Thyroid gland (tissue), 4 donors: Measurements from ENCODE around the gene ELOVL7. TPM values are rescaled to one million over a fixed set of nuclear protein-coding genes. Genes with fewer than 3 reads are reported as not detected.

Source experiments
- DNase-seq, 2 donors: peaks; one replicate each; pipeline ENCODE4 v3.0.0-alpha.2; 2019
- H3K27ac ChIP-seq, 3 donors: fragments of 200-600 bp; sonication (generic); 1 replicate in 2 of 3; 2 replicates in 1 of 3; pipeline ENCODE4 v1.5.1; 2016 to 2019; ENCODE audit warnings: mild to moderate bottlenecking in 1 of 3, moderate library complexity in 1 of 3
- H3K27me3 ChIP-seq: fragments of 200-600 bp; sonication (generic); one replicate; pipeline ENCODE4 v1.5.1; 2019
- H3K36me3 ChIP-seq, 2 donors: fragments of 200-600 bp; sonication (generic); one replicate each; pipeline ENCODE4 v1.5.1; 2016 to 2019
- H3K4me1 ChIP-seq, 2 donors: fragments of 200-600 bp; sonication (generic); one replicate each; pipeline ENCODE4 v1.5.1; 2017 to 2019
- H3K4me3 ChIP-seq, 3 donors: fragments of 200-600 bp; sonication (generic); replicated peaks in 1 of 3; 1 replicate in 2 of 3; 2 replicates in 1 of 3; pipeline ENCODE4 v1.5.1; 2016; ENCODE audit warnings: mild to moderate bottlenecking in 1 of 3
- H3K9me3 ChIP-seq: fragments of 200-600 bp; sonication (generic); one replicate; pipeline ENCODE4 v1.5.1; 2017
- CTCF ChIP-seq, 6 experiments: fragments of 200-600 bp in 3 of 6; fragments of 450-650 bp in 3 of 6; sonication (generic) in 3 of 6; IDR thresholded peaks; one replicate each; pipeline ENCODE4 v1.5.1; 2016 to 2019; ENCODE audit warnings: antibody characterized with exemption in 6 of 6, mild to moderate bottlenecking in 2 of 6, inconsistent platforms in 1 of 6, moderate library complexity in 1 of 6
- POLR2A ChIP-seq, 2 donors: fragments of 450-650 bp; IDR thresholded peaks; one replicate each; pipeline ENCODE4 v1.6.1; 2017; ENCODE audit warnings: antibody characterized with exemption in 2 of 2, mild to moderate bottlenecking in 2 of 2, moderate library complexity in 1 of 2
- WGBS, 2 donors: methylation state at CpG; one replicate each; pipeline ENCODE4 v1.1.5; 2017; 5-methylcytosine and 5-hydroxymethylcytosine counted together
- intact Hi-C: fragments of 100-400 bp; cut with DNase I; formaldehyde crosslinking; loops from one replicate; pipeline ENCODE4 v1.15.1; 2023
- total RNA-seq, 4 donors: library from RNA; depleted of rRNA; stranded (reverse); fragments of >200 nt; gene quantifications; one replicate each; pipeline ENCODE4 v1.2.3, GENCODE V29; 2016

ELOVL7 gene
- total RNA-seq, 4 donors from 2014 or later = 15.2 to 52.2 (median 22.7) TPM

- DNase-seq = no peak
- no peak overlapping the region for H3K4me3 ChIP-seq
- 91 to 93% methylated on average over 5 of the region's 5 CpGs for WGBS, 2 donors
- H3K4me1 ChIP-seq = no peaks in the 10 kb centered on the region
- intact Hi-C loops = no loop called here
- H3K27ac ChIP-seq = no peak overlapping the region
- H3K27me3 ChIP-seq = no peaks in the 10 kb centered on the region
- TF ChIP-seq CTCF (IDR thresholded peaks at IDR 0.05) (no peak), POLR2A (IDR thresholded peaks at IDR 0.05) (no peak)
- no peaks in the 10 kb centered on the region for H3K36me3 ChIP-seq
- H3K9me3 ChIP-seq = no peaks in the 10 kb centered on the region
These were observed 89.6 kb downstream of the ELOVL7 start for GRCh38 chr5:60754495-60754894.

- Histone ChIP-seq H3K4me3 (no peak overlapping the region), H3K4me1 (no peaks in the 10 kb centered on the region), H3K36me3 (no peaks in the 10 kb centered on the region), H3K27me3 (no peaks in the 10 kb centered on the region), H3K9me3 (no peaks in the 10 kb centered on the region), H3K27ac (no peak overlapping the region)
- intact Hi-C loops = no loop called here
- DNase-seq = no peak
- TF ChIP-seq CTCF (IDR thresholded peaks at IDR 0.05) (no peak), POLR2A (IDR thresholded peaks at IDR 0.05) (no peak)
- WGBS, 2 donors = 97 to 100% methylated on average over 3 to 6 of the region's 6 CpGs
These were observed 99.4 kb downstream of the ELOVL7 start for GRCh38 chr5:60744682-60745081.

- TF ChIP-seq CTCF (IDR thresholded peaks at IDR 0.05) (no peak), POLR2A (IDR thresholded peaks at IDR 0.05) (no peak)
- Histone ChIP-seq H3K9me3 (no peaks in the 10 kb centered on the region), H3K4me3 (no peak overlapping the region), H3K27me3 (no peaks in the 10 kb centered on the region), H3K4me1 (no peaks in the 10 kb centered on the region), H3K36me3 (no peaks in the 10 kb centered on the region), H3K27ac (no peak overlapping the region)
- DNase-seq = no peak
- WGBS, 2 donors = 91 to 96% methylated on average over 20 to 39 of the region's 40 CpGs
- intact Hi-C loops = no loop called here
These were observed 100.4 kb downstream of the ELOVL7 start for GRCh38 chr5:60743511-60744314.

DNA sequence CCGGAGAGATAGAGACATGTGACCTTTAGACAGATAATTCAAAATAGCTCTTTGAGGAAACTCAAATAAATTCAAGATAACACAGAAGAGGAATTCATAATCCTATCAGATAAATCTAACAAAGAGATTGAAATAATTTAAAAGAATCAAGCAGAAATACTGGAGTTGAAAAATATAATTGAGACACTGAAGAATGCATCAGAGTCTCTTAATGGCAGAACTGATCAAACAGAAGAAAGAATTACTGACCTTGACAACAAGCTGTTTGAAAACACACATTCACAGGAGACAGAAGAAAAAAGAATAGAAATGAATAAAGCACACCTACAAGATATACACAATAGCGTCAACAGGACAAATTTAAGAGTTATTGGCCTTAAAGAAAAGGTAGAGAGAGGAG, 103.7 kb downstream of the ELOVL7 start:
- no peaks in the 10 kb centered on the region for H3K36me3 ChIP-seq
- H3K27me3 ChIP-seq = no peaks in the 10 kb centered on the region
- intact Hi-C loops = no loop called here
- no peak overlapping the region for H3K4me3 ChIP-seq
- TF ChIP-seq CTCF (IDR thresholded peaks at IDR 0.05) (no peak), POLR2A (IDR thresholded peaks at IDR 0.05) (no peak)
- H3K9me3 ChIP-seq = no peaks in the 10 kb centered on the region
- 96 to 97% methylated on average over 2 of the region's 2 CpGs for WGBS, 2 donors
- no peak for DNase-seq
- H3K4me1 ChIP-seq = no peaks in the 10 kb centered on the region
- no peak overlapping the region for H3K27ac ChIP-seq

GRCh38 chr5:60738933-60739332, 105.1 kb downstream of the ELOVL7 start:
- H3K4me1 ChIP-seq = no peaks in the 10 kb centered on the region
- H3K4me3 ChIP-seq = no peak overlapping the region
- WGBS, 2 donors = 68 to 72% methylated on average over 3 of the region's 3 CpGs
- TF ChIP-seq CTCF (IDR thresholded peaks at IDR 0.05) = no peak
- no peak for TF ChIP-seq POLR2A (IDR thresholded peaks at IDR 0.05)
- H3K27me3 ChIP-seq = no peaks in the 10 kb centered on the region
- no peaks in the 10 kb centered on the region for H3K36me3 ChIP-seq
- H3K27ac ChIP-seq = no peak overlapping the region
- DNase-seq = no peak
- H3K9me3 ChIP-seq = no peaks in the 10 kb centered on the region
- intact Hi-C loops = no loop called here
